Ovary (tissue), 9 donors: ENCODE results near the gene PAK3. TPM values are rescaled to one million over a fixed set of nuclear protein-coding genes. Genes with fewer than 3 reads are reported as not detected.

Source experiments
- DNase-seq, 5 donors: peaks; one replicate each; pipeline ENCODE4 v3.0.0-alpha.2; 2019 to 2020
- H3K27ac ChIP-seq, 2 donors: fragments of 200-600 bp; one replicate each; pipeline versions ENCODE4 v1.5.1 to v1.8.0; 2019 to 2022
- H3K27me3 ChIP-seq: fragments of 200-600 bp; one replicate; pipeline ENCODE4 v1.8.0; 2022
- H3K36me3 ChIP-seq: fragments of 200-600 bp; sonication (generic); one replicate; pipeline ENCODE4 v1.5.1; 2019
- H3K4me1 ChIP-seq: one replicate; pipeline ENCODE4 v1.8.1; 2013; ENCODE audit warnings: mild to moderate bottlenecking, moderate library complexity; ENCODE audit not compliant: insufficient read depth
- H3K4me3 ChIP-seq: fragments of 200-600 bp; sonication (generic); one replicate; pipeline ENCODE4 v1.5.1; 2017
- H3K9me3 ChIP-seq, 2 donors: fragments of 200-600 bp in 1 of 2; sonication (generic) in 1 of 2; one replicate each; pipeline versions ENCODE4 v1.5.1 to v1.8.1; 2013 to 2019; ENCODE audit warnings: mild to moderate bottlenecking in 1 of 2, moderate library complexity in 1 of 2
- EP300 ChIP-seq: sonication (generic); formaldehyde crosslinking; IDR thresholded peaks from one replicate; pipeline ENCODE4 v1.6.1; 2017; ENCODE audit warnings: antibody characterized with exemption
- POLR2A ChIP-seq: fragments of 450-650 bp; IDR thresholded peaks from one replicate; pipeline ENCODE4 v1.6.1; 2017; ENCODE audit warnings: antibody characterized with exemption, mild to moderate bottlenecking, moderate library complexity
- WGBS, 3 donors: extraction: QIAGEN DNeasy Blood & Tissue Kit in 1 of 3; methylation state at CpG; one replicate each; pipeline versions ENCODE4 v1.1.5 to v1.1.7; 2013 to 2017; 5-methylcytosine and 5-hydroxymethylcytosine counted together
- intact Hi-C, 4 donors: fragments of 100-400 bp; cut with DNase I; formaldehyde crosslinking; loops; one replicate each; pipeline versions ENCODE4 v1.11.0 to v1.15.1; 2022 to 2023
- polyA plus RNA-seq, 2 donors: library from polyadenylated mRNA; stranded (reverse); fragments of 200-250 nt in 1 of 2; fragments of 350-450 nt in 1 of 2; fragmentation: Illumina TruSeq in 1 of 2; extraction: RNeasy Lipid Tissue Mini Kit (QIAGEN cat#74804) in 1 of 2; gene quantifications; one replicate each; pipeline ENCODE4 v1.2.3, GENCODE V29; 2013 to 2014
- total RNA-seq, 7 donors: library from RNA; depleted of rRNA in 2 of 7; stranded (reverse); fragments of >200 nt in 2 of 7; fragmentation: NEBNext Ultra II Directional in 3 of 7; extraction: Animal tissue kit (Norgen Biotek cat#: 25700) in 3 of 7; gene quantifications; one replicate each; pipeline versions ENCODE4 v1.1.0 to v1.2.4, GENCODE V29; 2016 to 2023
- TF ChIP-seq, protein P1 (sequence below), 3 donors: fragments of 450-650 bp in 2 of 3; fragments of 200-600 bp in 1 of 3; IDR thresholded peaks; one replicate each; pipeline versions ENCODE4 v1.5.1 to v1.8.0; 2016 to 2022; ENCODE audit warnings: antibody characterized with exemption in 3 of 3, mild to moderate bottlenecking in 1 of 3
- donor health status: DM: no; HTN: no; CAD: no; lungs with moderate emphysema.
- donor health status: DM: no; HTN: no; CAD: no.
- donor health status: Bipolar disorder and iron deficiency.
- donor health status: DM: yes; HTN: yes; CAD: no.
- donor health status: DM: no; HTN: no; CAD: no.
- donor health status: DM: yes; HTN: yes; CAD: no.

Gene PAK3
- total and polyA plus RNA-seq, 9 donors, result 0.61 to 15.8 (median 5.4) TPM

DNA sequence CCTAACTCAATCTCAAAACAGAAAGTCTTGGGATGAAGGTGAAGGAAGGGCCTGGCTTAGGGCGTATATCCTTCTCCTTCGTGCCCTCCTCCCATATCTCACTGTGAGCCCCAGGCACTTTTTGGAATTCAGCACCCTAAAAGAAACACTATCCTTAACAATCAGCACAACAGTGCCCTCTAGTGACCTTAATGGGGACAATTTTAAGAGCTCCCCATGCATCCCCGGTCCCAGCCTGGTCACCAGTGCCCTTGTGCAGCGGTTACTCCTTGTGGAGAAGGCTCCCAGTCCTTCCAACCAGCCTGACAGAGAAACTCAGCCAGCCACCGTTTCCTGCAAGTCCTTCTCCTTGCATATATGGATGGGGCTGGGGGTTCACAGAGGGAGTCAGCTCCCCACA lies 4.2 kb downstream of the PAK3 start:
- no peak overlapping the region for H3K27ac ChIP-seq
- TF ChIP-seq, protein P1, sequence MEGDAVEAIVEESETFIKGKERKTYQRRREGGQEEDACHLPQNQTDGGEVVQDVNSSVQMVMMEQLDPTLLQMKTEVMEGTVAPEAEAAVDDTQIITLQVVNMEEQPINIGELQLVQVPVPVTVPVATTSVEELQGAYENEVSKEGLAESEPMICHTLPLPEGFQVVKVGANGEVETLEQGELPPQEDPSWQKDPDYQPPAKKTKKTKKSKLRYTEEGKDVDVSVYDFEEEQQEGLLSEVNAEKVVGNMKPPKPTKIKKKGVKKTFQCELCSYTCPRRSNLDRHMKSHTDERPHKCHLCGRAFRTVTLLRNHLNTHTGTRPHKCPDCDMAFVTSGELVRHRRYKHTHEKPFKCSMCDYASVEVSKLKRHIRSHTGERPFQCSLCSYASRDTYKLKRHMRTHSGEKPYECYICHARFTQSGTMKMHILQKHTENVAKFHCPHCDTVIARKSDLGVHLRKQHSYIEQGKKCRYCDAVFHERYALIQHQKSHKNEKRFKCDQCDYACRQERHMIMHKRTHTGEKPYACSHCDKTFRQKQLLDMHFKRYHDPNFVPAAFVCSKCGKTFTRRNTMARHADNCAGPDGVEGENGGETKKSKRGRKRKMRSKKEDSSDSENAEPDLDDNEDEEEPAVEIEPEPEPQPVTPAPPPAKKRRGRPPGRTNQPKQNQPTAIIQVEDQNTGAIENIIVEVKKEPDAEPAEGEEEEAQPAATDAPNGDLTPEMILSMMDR (IDR thresholded peaks at IDR 0.05), result peak in 2 of 3 donors; percentile 13 to 17
- TF ChIP-seq EP300 (no peak), POLR2A (no peak)
- no peaks in the 10 kb centered on the region for H3K9me3 ChIP-seq
- peak in 1 of 5 donors; percentile 26 for DNase-seq
- no peak overlapping the region for H3K4me3 ChIP-seq
- WGBS, 3 donors, result 29 to 33% (median 32%) methylated on average over 5 of the region's 5 CpGs
- intact Hi-C loops, result no loop called here
- H3K4me1 ChIP-seq, result peaks cover 4% of the 10 kb centered on the region
- no peaks in the 10 kb centered on the region for H3K27me3 ChIP-seq
- H3K36me3 ChIP-seq, result no peaks in the 10 kb centered on the region

DNA sequence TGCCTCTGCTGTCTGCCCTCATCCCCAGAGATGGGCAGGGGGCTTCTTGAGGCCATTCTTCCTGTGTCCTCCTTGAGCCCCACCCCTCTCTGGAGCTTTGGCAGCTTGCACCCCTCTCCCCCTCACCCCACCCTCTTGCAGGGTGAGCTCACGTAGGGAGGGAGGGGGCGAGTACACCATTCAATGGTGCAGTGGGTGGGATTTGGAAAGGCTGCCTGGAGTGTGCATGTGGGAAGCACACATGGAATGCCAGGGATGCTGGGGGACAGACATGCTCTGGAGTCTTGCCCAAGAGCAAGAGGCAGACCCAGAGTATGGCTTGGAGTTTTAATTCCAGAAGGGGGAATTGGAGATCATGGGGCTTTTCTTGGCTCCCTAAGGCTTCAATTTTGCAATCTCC lies 5.6 kb downstream of the PAK3 start:
- Histone ChIP-seq H3K36me3 (no peaks in the 10 kb centered on the region), H3K4me1 (peaks cover 4% of the 10 kb centered on the region), H3K4me3 (no peak overlapping the region), H3K27me3 (no peaks in the 10 kb centered on the region), H3K9me3 (no peaks in the 10 kb centered on the region), H3K27ac (no peak overlapping the region)
- DNase-seq, result peak in 2 of 5 donors; percentile 15 to 37
- TF ChIP-seq EP300, result no peak
- no peak for TF ChIP-seq POLR2A
- TF ChIP-seq, protein P1 (IDR thresholded peaks at IDR 0.05), result no peak
- intact Hi-C loops, result no loop called here
- 19 to 50% (median 41%) methylated on average over 2 of the region's 2 CpGs for WGBS, 3 donors

DNA sequence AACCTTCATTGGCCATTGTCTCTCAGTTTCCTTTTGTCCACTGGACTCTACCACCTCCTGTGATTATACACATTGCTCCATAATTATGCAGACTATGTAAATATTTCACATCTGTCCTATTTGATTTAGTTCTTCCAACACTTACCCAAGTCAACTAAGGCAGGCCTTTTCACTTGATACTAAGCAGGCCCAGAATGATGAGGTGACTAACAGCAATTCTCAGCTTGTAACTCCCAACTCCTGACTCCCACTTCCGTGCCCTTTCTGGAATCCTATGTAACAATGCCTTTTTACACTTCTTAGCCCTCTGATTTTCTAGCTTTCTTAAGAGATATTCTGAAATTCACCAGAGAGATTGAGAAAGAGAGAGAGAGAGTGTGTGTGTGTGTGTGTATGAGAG lies 6.6 kb downstream of the PAK3 start:
- Histone ChIP-seq H3K4me3 (no peak overlapping the region), H3K9me3 (no peaks in the 10 kb centered on the region), H3K4me1 (peaks cover 4% of the 10 kb centered on the region), H3K27ac (peak overlapping the region in 1 of 2 donors; percentile 38), H3K27me3 (no peaks in the 10 kb centered on the region), H3K36me3 (no peaks in the 10 kb centered on the region)
- WGBS, 3 donors, result 48 to 69% (median 67%) methylated on average over 1 of the region's 1 CpG
- TF ChIP-seq POLR2A (no peak), EP300 (no peak)
- TF ChIP-seq, protein P1 (IDR thresholded peaks at IDR 0.05), result no peak
- DNase-seq, result no peak
- intact Hi-C loops, result no loop called here

DNA sequence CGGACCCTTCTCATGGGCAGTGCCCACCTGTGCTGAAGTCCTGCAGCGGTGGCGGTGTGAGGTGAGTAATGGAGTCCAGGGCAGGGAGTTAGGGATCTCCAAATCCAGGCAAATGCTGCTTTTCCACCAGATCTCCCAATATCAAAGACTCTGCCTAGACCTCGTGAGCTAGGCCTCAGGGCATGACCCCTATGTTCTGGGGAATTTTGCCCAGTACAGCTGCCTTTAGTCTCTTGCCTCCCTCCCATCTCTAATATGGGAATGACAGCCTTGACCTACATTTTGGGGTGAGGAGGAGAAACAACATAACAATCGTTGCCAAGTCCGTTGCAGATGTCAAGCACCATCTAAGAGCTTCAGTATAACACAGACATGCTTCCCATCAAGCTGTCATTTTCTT lies 7.3 kb downstream of the PAK3 start:
- no peaks in the 10 kb centered on the region for H3K36me3 ChIP-seq
- 52 to 56% (median 54%) methylated on average over 6 of the region's 6 CpGs for WGBS, 3 donors
- H3K4me3 ChIP-seq, result no peak overlapping the region
- peaks cover 4% of the 10 kb centered on the region for H3K4me1 ChIP-seq
- no peaks in the 10 kb centered on the region for H3K27me3 ChIP-seq
- peak; percentile 34 to 66 (median 55) for DNase-seq
- peak overlapping the region in 1 of 2 donors; percentile 38 for H3K27ac ChIP-seq
- no peaks in the 10 kb centered on the region for H3K9me3 ChIP-seq
- intact Hi-C loops, result no loop called here
- TF ChIP-seq, protein P1 (IDR thresholded peaks at IDR 0.05), result no peak
- TF ChIP-seq EP300 (no peak), POLR2A (no peak)
